Vagina (tissue), 2 donors: Measurements from ENCODE around the gene TRAPPC2.

Experiments used
- CTCF ChIP-seq, 3 experiments: fragments of 450-650 bp in 2 of 3; fragments of 200-600 bp in 1 of 3; sonication (generic) in 1 of 3; IDR thresholded peaks; one replicate each; pipeline ENCODE4 v1.5.1; 2017 to 2019; ENCODE audit warnings: antibody characterized with exemption in 3 of 3, mild to moderate bottlenecking in 2 of 3, moderate library complexity in 2 of 3
- POLR2AphosphoS5 ChIP-seq, 2 donors: sonication (generic); formaldehyde crosslinking; IDR thresholded peaks; one replicate each; pipeline ENCODE4 v1.9.0; 2017; ENCODE audit warnings: antibody characterized with exemption in 2 of 2, mild to moderate bottlenecking in 2 of 2, low read depth in 1 of 2; ENCODE audit not compliant: insufficient read depth in 1 of 2

GRCh38 chrX:13756381-13756780 is 22.0 kb upstream of the TRAPPC2 start:
- no peak for TF ChIP-seq CTCF (IDR thresholded peaks at IDR 0.05)
- no peak for TF ChIP-seq POLR2AphosphoS5 (IDR thresholded peaks at IDR 0.05; ENCODE audit: insufficient read depth in 1 of 2, low read depth in 1 of 2)
